T47D (cell line): ENCODE results near the gene ZNF674.

Source experiments
- DNase-seq, 2 experiments: peaks; one replicate each; pipeline versions ENCODE4 v3.0.0 to v3.0.0-alpha.2; 2011 to 2012; ENCODE audit warnings: low read depth in 1 of 2, low spot score in 1 of 2
- JUND ChIP-seq: IDR thresholded peaks from 2 replicates; pipeline ENCODE4 v1.6.1; 2012; ENCODE audit warnings: low read depth
- in situ Hi-C: cut with HindIII; loops from 2 replicates; pipeline ENCODE4 v1.10.0; 2016; ENCODE audit warnings: low sequenced_read_pairs, low pct_unique_long_range_greater_than_20kb

The ZNF674 gene

DNA sequence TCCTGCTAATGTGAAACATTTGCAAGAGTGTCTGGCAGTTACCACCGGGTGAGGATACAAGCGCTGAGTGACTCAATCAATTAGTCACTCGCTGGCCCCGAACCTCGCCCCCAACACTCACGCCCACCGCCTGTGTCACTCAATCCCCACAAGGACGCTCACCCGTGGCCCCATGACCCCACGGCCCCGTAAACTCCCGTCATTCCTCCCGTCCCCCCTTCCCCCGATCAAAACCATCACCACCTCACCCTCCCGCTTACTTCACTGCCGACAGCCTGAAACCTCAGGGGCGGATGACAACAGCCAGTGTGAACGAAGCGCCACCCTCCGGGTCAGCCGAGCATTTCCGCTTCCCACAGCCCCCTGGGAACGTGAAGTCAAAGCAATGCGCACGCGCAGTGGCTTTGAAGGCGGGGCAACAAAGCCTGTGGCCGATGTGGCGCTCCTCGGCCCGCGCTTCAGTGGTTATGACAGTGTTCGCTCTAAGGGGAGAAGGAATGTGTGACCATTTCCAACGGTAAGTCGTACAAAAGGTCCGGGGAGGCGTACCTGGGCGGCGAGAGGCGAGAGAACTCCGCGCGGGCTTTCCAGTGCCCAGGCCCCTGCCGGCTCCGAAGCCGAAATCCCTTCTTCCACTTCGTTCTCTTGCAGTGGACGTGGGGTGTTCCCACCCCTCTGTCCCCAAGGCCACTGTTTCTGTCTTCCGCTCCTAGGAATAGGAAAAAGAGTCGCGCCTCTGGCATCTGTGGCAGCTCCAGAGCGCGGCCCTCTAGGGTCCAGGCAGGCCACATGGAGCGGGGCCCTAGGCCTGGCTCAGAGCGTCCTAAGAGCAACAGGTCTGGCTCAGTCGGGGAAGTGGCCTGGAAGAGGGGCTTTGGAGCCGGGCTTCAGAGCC is at the start of gene ZNF674:
ZNF674 (minus strand) TSS at position 311 of the 895 bp plus-strand sequence. CDS start 3,334 bp downstream, outside the sequence.
- TF ChIP-seq JUND: no peak

GRCh38 chrX:46589977-46590723 is 44.9 kb upstream of the ZNF674 start:
- DNase-seq: no peak
- in situ Hi-C loops: no loop called here
- TF ChIP-seq JUND: no peak

More for the DNA sequence above, at the start of gene ZNF674:
- in situ Hi-C loops: no loop called here
- DNase-seq: peak; percentile 72 to 95

- TF ChIP-seq JUND: no peak
- DNase-seq: no peak
- in situ Hi-C loops: no loop called here
Measured at GRCh38 chrX:46588263-46588662, 43.0 kb upstream of the ZNF674 start.

DNA sequence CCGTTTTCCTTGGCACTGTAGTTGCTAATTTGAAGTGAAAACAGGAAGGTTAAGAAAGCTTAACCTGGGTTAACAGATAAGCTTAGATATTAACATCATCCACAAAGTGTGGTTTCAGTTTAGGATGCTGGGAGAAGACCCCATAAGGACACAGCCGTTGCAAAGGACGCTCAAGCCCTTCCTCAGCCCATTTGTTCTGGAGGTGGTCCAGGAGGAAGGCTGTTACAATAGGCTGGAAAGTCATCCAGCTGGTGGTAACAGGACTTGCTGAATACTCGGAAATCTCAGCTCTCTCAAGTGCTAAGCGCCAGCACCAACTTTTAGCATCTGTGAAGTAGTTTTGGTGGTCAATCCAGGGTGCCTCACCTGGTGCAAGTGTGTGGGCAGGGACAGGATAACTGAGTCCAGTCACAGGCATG is 42.5 kb upstream of the ZNF674 start:
- in situ Hi-C loops: no loop called here
- TF ChIP-seq JUND: no peak
- DNase-seq: no peak

DNA sequence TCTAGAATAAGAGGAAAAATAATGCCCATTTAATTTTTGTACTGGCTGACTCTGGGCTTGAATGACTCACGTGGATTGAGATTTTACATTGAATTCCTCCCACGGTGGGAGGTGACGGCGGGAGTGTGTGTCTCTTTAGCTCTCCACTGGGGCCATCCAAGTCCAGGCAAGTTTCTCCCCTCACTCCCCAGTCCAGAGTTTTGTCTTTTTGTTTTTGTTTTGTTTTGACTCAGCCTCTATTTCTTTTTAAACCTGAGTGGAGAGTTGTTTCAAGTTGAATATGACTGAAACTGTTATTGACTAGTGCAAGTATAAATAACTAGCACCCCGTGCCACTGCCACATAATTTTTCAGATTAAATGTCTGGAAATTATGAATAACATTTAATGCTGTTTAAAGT is 41.9 kb upstream of the ZNF674 start:
- in situ Hi-C loops: no loop called here
- no peak for TF ChIP-seq JUND

DNA sequence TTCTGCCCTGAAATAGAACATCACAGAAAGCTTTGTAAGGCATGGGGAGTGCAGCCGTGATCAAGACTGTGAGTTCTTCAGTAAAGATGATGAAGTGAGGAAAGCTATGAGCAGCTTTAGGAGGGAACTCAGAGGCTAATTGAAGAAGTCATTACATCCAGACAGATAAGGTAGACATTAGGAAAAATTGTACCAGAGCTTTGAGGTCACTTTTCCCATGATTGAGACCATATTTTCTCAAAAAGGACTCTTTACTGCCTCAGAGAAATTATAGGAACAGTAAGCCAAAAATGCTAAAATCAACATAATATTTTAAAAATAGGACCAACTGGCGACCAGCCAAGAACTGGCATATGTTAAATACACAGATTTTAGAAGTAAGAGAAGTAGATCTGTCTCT is 39.5 kb upstream of the ZNF674 start:
- no peak for TF ChIP-seq JUND
- in situ Hi-C loops: no loop called here
- DNase-seq: no peak

More for the DNA sequence above, 41.9 kb upstream of the ZNF674 start:
- DNase-seq: no peak

DNA sequence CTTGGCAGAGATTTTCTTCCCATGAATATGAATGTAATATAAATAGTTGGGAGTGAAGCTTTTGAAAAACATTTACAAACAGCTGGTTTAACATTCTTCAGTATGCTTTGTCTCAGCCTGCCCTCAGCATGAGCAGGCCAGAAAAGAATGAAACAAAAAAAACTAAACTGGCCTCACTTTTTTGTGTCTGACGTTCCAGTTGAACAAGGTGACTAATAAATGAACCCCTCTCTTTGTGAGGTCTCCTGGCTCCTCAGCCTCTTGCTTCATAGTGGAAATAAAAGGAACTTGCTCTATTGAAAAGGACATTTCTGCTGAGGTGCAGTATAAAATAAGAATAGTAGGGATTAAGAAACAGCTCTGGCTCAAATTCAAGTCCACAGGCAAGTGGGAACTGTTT is 37.7 kb upstream of the ZNF674 start:
- in situ Hi-C loops: no loop called here
- DNase-seq: no peak
- TF ChIP-seq JUND: no peak

DNA sequence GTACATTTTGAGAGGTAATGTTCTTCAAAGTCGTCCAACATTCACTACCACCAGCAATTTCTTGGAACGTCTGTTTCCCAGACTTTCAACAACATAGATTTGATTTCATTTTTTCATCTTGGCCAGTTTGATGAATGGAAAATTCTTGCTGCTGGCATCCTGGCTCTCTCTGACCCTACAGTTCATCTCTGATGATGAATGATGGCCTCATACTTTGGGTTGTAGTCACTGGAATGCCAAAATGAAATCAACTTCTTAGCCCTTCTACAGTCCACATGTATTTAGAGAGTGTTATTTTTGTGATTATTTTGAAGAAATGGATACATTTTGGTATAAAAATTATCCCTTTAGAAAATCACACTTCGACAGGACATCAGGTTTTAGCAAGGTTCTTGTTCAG is 37.1 kb upstream of the ZNF674 start:
- DNase-seq: no peak
- in situ Hi-C loops: no loop called here
- TF ChIP-seq JUND: no peak

DNA sequence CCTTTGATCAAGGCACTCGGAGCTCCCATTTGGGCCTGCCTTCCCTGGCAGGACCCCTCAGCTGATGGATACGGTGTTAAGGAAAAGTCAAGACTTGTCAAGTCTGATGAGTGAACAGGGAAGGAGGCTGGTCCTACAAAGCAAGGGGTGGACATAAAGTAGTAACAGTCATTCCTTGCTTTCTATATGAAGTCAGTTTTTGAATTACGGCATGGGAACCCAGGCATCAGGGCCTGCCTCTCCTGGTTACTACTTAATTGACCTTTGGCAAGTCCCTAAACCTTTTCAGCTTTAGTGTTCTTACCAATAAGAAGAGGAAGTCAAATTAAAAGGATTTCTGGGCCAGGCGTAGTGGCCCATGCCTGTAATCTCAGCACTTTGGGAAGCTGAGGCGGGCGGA is 35.4 kb upstream of the ZNF674 start:
- TF ChIP-seq JUND: no peak
- in situ Hi-C loops: no loop called here
- DNase-seq: no peak

GRCh38 chrX:46579250-46579649 is 34.0 kb upstream of the ZNF674 start:
- no peak for TF ChIP-seq JUND
- in situ Hi-C loops: no loop called here
- DNase-seq: no peak

GRCh38 chrX:46577221-46578005 is 32.2 kb upstream of the ZNF674 start:
- TF ChIP-seq JUND: no peak
- in situ Hi-C loops: no loop called here
- DNase-seq: no peak

- no peak for TF ChIP-seq JUND
- no peak for DNase-seq
- in situ Hi-C loops: no loop called here
Measured at GRCh38 chrX:46576458-46576857, 31.2 kb upstream of the ZNF674 start.

DNA sequence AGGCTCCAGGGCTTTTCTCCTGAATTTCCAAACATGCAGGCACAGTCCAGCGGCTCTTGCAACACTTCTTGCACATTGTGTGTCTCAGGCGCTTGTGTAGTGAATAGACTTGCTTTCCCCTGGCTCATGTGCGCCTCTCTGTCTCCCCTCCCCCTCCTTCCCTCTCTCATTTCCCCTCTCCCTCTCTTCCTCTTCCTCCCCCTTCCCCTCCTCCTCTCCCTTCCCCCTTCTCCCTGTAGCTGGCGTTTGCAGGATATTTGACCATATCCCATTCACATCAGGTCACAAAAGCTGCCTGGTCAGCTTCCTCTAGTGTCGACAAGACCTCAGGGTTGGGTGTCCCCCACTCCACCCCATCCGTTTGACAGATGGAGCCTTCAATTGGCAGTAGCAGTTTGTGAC is 30.8 kb upstream of the ZNF674 start:
- in situ Hi-C loops: no loop called here
- TF ChIP-seq JUND: no peak
- DNase-seq: peak in 1 of 2 experiments; percentile 12
